GM03348 (cell line): ENCODE measurements around the gene TLCD3B.
"Not testable (repeated sequence)": the region's sequence is repeated elsewhere in the genome, so short reads cannot be mapped to it uniquely, and the experiment has no call there.

Source experiments
- DNase-seq: peaks from one replicate; pipeline ENCODE4 v3.0.0; 2012; ENCODE audit warnings: low spot score

Gene TLCD3B

DNA sequence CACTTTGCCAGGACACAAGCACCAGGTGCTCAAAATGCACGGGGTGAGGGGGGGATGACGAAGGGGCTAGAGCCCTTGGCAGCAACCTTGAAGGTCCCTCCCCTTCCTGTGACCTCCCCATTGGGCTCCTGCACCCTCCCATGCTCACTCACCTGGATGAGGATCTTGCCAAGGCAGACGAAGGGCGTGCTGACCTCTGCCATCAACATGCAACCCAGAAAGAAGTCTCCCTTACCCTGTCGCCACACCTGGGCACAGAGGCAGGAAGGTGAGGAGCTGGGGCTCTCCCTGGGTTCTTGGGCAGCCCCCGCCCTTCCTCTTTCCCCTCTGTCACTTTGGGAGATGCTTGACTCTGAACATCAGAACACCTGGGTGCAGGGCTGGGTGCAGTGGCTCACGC is 5.5 kb downstream of the TLCD3B start:
- DNase-seq: no peak

DNA sequence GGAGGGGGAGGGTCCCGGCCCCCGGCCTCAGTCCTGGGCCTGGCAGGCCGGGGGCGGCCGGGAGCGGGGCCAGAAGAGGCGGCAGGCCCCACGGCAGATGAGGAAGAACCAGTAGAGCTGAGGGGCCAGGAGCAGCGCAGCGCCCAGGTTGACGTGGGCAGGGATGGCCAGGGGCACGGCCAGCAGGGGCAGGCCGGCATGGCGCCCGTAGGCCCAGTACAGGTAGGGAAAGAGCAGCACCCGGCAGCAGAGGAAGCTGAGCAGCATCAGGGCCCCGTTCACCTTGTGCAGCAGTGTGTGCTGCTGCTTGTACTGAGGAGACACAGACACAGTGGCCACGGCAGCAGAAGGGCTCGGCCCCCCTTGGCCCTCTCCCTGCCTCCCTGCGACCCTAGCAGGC is 5.9 kb downstream of the TLCD3B start:
- no peak for DNase-seq

- no peak for DNase-seq
Measured at GRCh38 chr16:30024451-30024850, 6.6 kb downstream of the TLCD3B start.

GRCh38 chr16:30023586-30023985 is 7.5 kb downstream of the TLCD3B start:
- DNase-seq: no peak

DNA sequence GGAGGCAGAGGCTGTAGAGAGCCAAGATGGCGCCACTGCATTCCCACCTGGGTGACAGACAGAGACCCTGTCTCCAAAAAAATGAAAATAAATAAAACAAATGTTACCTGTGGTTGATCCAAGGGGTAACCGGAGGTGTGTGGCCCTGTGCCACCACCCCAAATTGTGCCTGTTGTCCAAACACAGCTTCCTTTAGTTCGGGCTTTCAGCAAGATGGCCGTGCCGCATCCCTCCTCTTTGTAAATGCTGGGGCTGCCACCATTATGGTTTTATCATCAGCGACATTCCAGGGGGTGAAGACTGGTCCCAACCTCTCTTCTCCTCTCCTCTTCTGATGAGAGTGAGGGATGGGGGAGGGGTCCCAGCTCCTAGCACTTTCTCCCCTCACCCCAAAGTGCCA is 8.2 kb downstream of the TLCD3B start, which contains the start of gene C16orf92:
Gene C16orf92, plus strand, starts transcription at position 312 of the 400 bp plus-strand sequence. CDS start 143 bp downstream, outside the sequence.
- DNase-seq: no peak

- DNase-seq: no peak
Measured at GRCh38 chr16:30018731-30019158, 12.3 kb downstream of the TLCD3B start.

GRCh38 chr16:30017937-30018336 is 13.1 kb downstream of the TLCD3B start:
- not testable (repeated sequence) for DNase-seq

GRCh38 chr16:30017277-30017656 is 13.8 kb downstream of the TLCD3B start:
- DNase-seq: no peak

DNA sequence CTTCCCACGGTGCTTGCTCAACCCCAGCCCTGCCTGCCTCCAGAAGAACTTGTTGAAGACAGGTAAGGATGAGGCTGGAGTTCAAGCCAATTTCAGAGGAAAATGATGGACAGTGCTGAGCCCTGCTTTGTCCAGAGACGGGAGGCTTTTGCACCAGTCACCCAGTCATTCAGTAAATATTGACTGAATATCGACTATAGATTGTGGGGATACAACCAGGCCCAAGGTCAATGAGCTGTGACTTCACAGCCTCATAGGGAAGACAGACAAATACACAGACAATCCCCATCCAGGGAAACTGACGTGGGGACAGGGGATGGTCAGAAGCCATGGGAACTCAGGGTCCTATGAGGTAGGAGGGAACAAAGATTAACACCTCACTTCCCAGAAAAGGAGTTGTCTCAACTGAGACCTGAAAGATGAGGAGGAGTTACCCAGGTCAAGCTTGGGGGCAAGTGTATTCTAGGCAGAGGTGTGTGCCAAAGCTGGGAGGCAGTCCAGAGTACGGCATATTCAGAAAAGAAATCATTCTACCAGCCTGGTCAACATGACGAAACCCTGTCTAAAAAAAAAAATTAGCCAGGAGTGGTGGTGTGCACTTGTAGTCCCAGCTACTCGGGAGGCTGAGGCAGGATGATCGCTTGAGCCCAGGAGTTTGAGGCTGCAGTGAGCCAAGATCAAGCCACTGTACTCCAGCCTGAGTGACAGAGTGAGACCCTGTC is 14.4 kb downstream of the TLCD3B start:
- no peak for DNase-seq

- not testable (repeated sequence) for DNase-seq
Measured at GRCh38 chr16:30015450-30015849, 15.6 kb downstream of the TLCD3B start.

DNA sequence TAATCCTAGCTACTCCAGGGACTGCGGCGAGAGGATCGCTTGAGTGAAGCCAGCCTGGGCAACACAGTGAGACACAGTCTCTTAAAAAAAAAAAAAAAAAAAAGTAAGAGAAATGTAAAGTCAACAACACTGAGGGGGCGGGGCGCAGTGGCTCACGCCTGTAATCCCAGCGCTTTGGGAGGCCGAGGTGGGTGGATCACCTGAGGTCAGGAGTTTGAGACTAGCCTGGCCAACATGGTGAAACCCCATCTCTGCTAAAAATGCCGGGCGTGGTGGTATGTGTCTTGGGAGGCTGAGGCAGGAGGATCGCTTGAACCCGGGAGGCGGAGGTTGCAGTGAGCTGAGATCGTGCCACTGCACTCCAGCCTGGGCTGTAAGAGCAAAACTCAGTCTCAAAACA is 18.5 kb downstream of the TLCD3B start:
- not testable (repeated sequence) for DNase-seq

GRCh38 chr16:30011714-30012504 is 19.2 kb downstream of the TLCD3B start:
- no peak for DNase-seq

GRCh38 chr16:30010844-30011713 is 20.0 kb downstream of the TLCD3B start, which contains the start of gene DOC2A:
DOC2A (minus strand) TSS chr16:30011027; CDS start chr16:30010222, 805 bp downstream.
- peak; percentile 45 for DNase-seq

GRCh38 chr16:30009990-30010843 is 20.9 kb downstream of the TLCD3B start:
- no peak for DNase-seq

DNA sequence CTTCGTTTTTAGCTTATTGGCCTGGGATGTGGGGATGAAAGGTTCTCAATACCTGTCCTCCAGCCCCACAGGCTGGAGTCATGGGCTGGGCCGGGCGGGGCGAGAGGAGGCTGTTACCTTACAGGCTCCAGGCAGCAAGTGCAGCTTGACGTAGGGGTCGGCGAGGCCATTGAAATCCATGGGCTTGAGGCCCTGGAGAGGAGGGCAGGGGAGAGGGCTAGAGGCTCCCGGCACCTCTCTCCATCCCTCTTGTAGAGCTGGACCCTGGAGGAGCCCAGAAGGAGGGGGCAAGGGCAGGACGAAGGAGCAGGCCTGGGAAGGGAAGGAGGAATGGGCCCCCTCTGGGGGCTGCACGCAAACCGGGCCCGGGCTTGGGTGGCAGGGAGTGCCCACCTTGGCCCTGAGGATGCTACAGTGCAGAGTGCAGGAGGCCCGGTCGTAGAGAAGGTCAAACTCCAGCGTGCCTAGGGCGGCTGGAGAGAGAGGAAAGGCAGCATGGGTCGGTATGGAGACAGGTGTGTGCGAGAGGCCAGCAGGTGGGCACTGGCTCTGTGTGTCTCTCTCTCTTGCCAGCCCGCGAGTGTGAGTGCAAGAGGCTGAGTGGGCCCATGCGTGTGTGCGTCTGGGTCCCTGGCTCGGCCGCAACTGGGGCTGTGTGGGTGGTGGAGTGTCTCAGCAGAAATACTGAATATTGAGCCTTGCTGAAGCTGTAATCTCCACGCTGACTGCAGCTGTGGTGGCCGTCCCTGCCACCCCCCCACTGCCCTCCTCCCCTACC is 21.8 kb downstream of the TLCD3B start:
- no peak for DNase-seq

DNA sequence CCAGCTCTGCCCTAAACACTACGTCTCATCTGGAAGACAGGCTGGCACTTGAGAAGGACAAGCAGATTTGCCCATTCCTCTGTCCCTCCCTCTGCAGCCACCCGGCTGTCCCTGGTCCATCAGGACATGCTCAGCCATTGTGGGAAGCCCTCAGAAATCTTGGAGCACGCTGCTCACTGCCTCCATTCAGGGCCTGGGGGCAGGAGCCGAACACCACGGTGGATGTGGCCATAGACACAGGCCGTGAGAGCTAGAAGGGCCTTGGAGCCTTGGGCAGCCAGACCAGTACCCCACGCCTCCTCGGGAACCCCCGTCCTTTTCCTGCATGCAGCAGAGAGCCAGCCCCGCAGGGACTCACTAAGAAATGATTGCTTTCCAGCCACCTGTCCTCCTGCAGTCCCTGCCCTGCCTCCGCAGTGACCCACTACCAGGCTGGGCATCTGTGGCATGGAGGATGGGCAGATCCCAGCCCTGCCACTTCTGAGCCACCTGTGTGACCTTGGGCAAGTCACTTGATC is 23.6 kb downstream of the TLCD3B start:
- DNase-seq: no peak

DNA sequence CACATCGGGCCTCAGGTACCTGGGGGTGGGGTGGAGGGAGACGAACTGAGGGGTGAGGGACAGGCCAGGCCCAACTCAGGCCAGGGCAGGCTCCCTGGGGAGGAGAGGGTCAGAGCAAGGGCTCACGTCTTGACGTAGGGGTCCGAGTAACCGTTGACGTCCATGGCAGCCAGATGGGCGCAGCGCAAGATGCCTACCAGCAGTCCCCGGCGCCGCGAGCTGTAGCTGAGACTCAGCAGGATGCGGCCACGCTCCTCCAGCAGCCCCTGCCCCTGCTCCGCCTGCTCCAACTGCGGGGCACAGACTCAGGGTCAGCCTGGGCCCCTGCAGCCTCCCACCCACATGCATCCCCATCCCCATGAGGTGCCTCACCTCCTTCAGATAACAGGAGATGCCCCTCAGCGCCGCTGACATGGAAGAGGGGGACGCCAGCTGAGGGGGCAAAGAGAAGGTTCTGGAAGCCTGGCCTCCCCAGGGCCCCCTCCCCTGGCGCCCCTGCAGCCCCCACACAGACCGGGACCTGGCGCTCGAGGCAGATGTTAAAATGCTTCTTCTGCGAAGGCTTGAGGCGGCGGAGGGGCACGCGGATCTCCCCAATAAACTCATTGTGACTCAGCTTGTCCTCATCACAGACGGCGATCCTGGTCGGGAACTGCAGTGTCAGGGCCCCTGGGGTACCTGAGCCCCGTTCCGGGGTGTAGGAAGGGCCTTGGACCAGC is 24.3 kb downstream of the TLCD3B start:
- no peak for DNase-seq

GRCh38 chr16:30006095-30006473 is 25.0 kb downstream of the TLCD3B start:
- DNase-seq: no peak

DNA sequence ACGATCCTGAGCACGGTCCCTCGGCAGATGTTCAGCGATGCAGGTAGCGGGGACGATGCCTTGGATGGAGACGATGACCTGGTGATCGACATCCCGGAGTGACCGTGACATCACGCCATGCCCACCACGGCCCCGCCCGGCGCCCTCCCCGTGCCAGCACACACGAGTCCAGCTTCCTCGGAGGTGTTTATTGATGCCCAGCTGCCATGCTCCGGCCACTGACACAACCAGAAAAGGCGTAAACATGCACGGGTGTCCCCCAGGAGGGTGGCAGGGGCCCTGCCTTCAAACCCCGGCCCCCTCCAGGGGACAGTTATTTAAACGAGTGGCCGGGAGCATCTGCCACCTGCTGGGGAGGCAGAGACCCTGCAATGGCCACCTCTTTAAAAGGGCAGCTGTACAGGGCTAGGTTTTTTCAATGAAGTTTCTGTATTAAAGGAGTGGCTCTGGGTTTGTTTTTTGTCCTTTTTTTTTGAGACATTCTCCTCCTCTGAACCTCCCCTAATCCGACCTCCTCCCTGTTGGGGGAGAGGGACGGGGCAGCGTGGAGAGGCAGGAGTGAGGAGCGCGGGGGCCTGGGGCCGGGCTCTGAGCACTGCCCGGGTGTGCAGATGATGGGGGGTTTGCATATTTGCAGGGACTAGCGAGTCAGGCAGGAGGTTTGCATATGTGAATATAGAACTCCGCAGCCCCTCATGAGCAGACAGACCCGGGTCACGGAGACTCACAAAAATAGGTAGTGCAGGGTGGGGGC is 25.6 kb downstream of the TLCD3B start:
- peak; percentile 83 for DNase-seq
